Measurements from ENCODE around the gene COQ3.

The COQ3 gene, protein sequence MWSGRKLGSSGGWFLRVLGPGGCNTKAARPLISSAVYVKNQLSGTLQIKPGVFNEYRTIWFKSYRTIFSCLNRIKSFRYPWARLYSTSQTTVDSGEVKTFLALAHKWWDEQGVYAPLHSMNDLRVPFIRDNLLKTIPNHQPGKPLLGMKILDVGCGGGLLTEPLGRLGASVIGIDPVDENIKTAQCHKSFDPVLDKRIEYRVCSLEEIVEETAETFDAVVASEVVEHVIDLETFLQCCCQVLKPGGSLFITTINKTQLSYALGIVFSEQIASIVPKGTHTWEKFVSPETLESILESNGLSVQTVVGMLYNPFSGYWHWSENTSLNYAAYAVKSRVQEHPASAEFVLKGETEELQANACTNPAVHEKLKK

DNA sequence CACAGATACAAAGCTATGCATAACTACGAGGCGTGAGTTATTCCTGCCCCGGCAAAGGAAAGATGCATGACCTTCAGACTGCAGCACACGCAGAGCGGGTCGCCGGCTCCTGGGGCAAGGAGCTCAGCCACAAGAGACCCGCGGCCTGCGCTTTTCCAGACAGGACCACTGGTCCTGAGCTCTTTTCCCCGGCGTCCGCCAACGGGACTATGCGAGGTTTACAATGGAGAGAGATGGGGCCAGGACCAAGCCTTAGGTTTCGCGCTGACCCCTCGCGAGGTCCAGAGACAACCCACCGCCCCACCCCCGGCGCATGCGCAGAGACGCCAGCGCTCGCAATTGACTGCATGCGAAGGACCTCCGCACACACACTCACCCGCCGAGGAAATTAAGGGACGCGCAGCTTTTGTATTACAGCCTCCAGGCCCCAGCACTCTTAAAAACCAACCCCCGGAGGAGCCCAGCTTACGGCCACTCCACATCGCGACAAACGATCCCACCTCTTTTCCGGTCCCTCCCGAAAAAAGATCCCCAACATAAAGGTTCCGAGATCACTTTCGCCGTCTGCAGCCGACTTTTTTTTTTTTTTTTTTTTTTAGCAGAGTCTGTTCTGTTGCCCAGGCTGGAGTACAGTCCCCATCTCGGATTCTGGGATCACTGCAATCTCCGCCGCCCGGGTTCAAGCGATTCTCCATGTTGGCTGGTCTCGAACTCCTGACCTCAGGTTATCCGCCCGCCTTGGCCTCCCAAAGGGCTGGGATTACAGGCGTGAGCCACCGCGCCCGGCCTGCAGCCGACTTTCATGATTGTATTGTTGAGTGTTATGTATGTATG, at the start of gene COQ3:
Gene COQ3 (minus strand): TSS at position 498 of the 834 bp plus-strand sequence. CDS start 16 bp downstream, at position 482.
- no peak for FAIRE-seq

DNA sequence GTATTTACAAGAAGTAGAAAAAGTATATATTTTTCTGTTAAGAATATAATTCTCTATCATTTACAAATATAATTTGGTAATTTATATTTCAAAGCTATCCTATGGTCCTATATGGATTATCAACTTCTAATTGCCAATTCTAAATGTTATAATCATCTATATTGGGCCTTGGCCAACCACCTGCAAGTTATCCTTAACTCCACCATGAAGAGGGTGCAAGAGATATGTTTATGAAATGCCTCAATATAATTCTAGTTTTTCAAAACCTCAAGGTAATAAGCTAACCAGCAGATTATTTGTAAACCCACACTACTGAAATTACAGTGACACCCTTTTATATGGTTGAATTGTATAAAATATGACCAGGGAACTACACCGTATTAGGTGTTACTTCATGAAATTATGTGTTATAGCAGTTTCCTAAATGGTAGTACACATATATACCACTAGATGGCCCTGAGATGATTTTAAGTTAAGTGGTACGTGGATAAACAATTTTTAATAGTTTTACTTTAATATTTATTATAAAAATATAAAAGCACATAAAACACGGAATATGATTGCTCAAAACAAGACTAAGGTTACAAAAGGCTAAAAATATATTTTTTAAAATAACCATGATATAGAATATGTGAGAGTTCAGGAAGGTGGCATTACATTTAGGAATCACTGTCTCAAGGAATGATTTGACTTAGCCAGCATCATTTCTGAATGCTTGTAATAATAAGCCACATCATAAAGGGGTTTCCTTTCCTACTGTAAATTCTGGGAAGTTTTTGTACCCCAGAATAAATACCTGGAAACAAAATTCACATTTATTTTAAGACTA, 40.9 kb upstream of the COQ3 start:
- FAIRE-seq = peak; percentile 99

DNA sequence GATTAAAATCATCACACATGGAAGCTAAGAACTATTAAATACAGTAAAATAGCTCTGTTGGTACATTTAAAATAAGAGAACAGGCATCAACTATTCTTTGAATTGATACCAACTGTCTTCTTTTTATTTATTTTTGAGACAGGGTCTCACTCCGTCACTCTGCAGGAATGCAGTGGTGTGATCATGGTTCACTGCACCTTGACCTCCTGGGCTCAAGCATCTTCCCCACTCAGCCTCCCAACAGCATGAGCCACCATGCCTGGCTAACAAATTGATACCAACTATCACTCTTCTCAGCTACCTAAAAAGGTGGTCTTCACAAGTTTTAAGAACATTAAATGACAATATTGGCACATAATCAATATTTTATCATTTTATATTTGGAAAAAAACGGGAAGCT, 38.9 kb upstream of the COQ3 start:
- no peak for FAIRE-seq

DNA sequence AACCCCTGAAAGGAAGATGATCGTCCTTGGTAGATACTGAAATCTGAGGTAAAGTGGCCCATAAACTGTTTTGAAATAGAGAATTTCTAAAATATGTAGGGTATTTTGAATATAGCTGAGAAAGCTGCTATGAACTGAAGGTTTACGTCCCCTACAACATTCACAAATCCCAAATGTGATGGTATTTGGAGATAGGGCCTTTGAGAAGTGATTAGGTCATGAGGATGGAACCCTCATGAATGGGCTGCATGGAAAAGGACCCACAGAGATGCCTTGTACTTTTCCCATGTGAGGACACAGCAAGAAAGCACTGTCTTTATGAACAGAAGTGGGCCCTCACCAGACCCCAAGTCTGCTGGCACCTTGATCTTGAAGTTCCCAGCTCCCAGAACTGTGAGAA, 37.9 kb upstream of the COQ3 start:
- FAIRE-seq = no peak

DNA sequence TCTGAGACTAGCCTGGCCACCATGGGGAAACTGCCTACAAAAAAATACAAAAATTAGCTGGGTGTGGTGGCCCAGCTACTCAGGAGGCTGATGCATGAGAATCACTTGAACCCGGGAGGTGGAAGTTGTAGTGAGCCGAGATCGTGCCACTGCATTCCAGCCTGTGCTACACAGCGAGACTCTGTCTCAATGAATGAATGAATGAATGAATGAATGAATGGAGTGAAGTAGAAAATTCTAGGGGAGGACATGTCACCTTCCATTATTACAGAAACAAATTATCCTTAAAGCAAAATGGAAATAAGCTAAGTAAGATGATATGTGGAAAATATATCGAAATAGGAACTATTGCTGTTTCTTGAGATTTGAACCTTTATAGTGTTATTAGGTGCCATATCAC, 34.0 kb upstream of the COQ3 start:
- no peak for FAIRE-seq

DNA sequence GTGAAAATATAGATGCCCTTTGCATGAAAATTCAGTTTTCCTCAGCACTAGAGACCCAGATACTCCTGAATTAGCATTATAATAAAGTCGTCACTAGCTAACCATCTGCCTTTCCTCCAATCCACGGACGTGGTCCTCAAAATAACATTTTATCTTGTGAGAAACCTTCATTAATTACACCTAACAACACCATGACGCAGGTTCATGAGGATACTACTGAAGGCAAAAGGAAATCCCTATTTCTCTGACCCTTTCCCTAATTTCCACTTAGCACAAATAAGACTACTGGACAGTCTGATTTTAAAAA, 32.4 kb upstream of the COQ3 start:
- no peak for FAIRE-seq

DNA sequence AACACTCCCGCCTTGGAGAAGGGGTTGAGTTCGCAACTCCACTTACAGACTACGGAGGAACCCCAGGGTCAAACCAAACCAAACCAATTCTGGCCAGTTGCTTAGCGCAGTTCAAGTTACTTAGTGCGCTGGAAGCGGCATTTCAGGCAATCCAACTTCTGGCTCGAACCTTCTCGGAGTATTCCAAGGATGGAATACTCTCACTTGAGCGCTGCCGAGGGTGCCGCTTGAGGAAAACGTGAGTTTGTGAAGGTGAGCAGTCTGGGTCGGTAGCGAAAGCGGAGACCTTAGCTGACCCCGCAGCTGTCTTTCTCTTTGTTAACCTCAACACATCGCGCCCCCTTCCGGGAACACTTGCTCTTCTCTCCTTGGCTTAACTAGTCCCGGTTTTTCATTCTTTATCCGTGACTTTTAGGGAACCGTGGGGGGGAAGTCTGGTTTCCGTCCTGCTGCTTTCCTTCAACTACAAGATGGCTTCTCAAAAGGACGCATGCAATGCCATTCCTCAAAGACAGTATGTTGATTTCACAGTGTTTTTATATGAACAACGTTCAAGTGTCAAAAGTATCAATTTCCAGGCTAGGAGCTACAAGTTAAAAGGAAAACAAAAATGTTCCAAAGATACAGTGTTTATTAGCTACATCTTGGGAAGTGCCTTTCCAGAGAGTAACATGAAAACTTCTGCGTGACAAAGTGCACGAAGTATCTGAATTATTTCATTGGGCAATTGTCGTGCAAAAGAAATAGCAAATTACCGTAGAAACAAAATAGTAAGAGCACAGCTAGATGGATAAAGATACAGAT, 31.9 kb upstream of the COQ3 start:
- peak; percentile 33 for FAIRE-seq

DNA sequence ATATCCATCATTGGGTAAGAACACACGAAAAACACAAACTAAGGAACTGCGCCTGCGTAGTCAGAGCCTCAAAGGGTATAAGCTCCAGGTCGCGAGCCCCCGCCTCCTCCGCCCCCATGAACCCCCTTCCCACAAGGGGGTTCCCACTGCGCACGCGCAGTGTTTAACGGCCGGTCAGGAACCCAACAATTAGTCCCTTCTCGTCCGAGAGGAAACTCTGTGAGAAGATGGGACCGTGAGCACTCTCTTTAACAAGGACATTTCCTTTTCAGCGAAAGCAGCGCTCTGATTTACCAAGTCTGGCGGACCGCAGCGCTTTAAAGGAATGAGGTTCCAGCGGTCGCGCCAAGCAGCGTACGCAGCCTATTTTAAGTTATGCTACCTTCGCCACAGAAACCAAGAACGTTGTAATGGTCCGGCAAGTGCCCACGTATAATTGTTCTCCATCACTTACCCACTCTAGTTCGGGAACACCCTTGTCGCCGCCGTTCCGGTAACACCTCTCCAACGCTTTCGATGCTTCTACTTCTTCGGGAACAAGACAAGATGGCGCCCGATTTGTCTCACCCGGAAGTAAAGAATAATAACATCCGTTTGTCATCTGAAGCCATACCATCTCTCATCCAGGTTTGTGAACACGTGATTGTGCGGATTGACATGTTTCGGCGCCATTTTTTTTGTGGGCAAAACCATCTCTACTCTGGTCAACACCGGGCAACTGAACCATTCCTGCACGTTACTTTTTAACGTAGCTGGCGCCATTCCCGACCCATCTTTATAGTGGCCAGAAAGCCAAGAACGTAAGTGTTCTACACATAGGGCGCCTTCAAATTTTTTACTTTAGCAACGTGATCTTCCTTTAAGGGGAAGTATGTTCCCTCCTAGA, 31.0 kb upstream of the COQ3 start, which contains the start of gene PNISR:
Gene PNISR (minus strand): TSS at position 548 of the 886 bp plus-strand sequence. CDS start 10,649 bp downstream, outside the sequence.
- FAIRE-seq = peak; percentile 98

DNA sequence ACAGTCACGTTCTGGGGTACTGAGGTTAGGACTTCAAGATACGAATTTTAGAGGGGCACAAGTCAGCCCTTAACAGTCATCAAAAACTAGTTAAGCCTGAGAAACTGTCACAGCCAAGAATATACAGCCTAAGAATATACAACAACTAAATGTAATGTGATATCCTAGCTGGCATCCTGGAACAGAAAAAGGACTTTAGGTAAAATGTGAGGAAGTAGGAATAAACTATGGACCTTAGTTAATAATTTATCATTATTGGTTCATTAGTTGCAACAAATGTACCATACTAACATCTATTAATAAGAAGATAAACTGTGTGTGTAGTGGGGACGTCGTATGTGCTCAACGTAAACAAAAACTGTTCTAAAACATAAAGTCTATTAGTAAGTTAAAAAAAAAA, 30.0 kb upstream of the COQ3 start:
- FAIRE-seq = no peak

DNA sequence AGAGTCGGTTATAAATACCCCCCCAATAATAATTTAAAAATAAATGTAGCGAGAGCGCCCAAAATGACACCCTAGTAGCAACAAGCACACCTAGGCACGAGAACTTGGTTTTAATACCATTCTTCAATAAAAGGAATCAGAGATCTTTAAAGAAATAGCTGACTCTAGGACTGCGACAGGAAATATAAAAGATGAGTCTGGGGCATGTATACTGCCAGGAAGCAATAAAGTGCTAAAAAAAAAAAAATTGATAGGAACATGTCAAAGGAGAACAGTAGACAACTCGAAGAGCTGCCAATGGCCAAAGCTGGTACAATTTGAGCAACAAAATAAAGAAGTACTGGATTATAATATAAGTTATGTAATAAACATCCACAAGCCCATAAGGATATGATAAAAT, 28.9 kb upstream of the COQ3 start:
- FAIRE-seq = no peak

DNA sequence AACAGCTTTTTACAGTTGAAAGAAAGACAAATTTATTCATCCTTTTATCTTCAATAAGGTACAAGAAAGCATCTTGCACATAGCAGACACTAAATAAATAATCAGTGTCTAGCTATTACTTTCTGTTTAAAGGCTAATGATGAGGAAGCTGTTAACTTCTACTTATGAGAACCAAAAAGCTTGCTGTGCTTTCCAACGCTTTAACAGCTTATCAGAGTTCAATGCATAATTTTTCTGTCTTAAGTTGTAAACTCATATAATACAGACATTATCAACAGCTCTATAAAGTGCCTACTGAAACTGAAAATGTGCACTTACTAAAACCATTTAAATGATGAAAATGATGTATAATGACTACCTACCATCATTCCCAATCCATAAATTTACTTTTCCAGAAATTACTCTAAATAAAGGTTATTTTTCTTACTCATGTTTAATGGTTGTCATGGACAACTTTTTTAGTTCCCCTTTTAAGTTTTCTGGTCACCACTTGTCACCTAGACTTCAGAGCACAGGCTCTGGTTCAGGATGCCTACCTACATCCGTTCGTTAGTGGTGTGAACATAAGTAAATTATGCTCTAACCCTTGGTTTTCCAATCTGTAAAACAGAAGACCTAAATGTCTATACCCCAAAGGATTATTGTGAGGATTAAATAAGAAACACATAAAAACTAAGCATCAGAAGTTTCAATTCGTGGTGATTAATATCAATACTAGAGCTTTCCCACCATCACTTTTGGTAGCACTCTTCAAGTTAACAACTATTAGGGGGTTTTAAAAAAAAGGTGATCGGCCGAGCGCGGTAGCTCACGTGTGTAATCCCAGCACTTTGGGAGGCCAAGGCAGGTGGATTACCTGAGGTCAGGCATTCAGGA, 23.1 kb upstream of the COQ3 start:
- FAIRE-seq = no peak

DNA sequence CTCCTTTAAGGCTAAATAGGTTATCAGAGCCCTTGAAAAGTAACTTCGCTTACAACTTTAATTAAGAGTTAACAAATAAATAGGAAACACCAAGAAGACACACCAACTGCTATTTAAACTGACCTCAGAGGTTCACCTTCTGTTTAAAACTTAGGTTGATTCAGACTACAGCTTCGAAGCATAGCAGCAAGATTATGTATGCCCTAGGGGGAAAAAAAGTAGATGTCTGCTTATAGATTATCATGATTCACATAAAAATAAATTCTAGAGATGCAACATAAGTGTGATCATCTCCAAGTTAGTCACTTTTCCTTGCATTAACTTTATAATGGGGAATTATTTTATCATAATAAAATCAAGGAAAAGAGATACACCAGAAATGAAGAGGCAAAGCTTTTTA, 22.2 kb upstream of the COQ3 start:
- no peak for FAIRE-seq

DNA sequence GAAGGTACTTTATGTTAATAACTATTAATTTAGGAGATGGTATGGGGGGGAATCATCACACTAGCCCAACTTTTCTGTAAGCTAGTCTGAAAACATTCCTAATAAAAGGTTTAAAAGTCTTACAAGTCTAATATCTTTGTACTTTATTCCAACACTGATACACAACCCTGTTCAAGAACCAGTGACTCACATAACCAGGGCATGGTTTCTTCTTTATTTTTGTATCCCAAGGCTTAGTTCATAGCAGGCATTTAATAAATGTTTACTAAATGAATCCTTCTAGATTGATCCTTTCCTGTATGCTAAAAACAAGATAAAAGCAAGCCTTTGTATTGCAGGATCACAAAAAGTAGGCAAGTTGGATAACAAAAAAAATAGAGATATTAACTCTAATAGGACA, 21.5 kb upstream of the COQ3 start:
- peak; percentile 49 for FAIRE-seq

DNA sequence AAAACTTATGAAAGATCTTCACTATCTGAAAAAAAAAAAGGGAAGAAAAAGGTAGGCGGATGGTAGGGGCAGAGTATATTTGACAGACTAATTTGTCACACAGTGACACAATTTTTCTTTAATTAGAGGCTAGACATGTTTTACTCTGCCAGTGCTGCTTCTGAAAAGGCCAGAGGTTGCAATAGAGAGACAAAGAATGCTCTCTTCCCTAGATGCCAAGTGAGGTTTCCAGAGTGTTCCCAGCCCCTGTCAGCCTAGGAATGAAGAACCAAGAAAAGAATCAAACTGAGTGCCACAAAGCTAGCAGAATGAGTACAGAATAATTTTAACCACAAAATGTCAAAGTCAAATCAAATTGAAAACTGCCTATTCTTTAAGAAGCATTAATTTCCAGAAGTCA, 18.1 kb upstream of the COQ3 start:
- peak; percentile 9 for FAIRE-seq

DNA sequence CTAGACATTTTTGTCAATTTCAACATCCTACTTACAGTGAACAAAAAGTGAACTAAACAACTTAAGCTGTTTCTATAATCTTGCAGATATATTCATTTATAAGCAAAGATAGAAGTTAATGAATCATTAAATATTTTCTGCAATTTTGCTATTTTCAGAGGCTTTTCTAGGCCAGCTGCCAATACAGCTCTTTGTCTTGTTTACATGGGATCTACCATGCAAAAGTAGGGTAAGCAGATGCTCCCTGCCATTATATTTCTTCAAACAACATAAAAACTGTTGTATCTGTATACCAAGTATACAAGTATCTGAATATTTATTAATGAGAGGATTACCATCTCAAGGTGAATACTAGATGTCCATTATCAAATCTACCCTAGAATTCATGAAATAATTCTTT, 15.7 kb upstream of the COQ3 start:
- FAIRE-seq = peak; percentile 81

DNA sequence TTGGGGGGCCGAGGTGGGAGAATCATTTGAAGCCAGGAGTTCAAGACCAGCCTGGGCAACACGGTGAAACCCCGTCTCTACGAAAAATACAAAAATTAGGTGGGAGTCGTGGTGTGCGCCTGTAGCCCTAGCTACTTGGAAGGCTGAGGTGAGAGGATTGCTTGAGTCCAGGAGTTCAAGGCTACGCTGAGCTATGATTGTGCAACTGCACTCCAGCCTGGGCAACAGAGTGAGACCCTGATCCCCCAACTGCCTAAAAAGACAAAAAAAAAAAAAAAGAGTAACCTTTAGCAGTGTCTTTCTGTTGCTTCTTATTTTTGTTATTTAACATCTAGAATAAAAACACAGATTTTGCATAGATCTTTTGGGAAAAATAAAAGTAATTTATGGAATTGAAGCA, 13.1 kb upstream of the COQ3 start:
- no peak for FAIRE-seq

DNA sequence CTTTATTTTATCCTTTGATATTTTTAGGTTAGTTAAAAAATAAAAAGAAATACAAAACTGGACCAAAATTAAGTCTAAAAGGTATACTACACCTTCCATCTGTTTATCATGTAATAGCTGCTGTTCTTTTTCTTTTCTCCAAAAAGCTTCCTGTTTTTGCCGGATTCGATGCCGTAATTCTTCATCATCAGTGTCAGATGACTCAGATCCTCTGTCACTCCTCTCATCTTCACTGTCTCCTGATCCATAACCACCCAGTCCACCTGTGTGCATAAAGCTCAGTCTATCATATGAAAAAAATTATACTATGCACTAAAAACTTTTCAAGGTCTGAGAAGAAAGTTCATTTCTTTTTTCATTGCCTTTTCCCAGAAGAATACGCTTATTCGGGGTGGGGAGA, 8.5 kb upstream of the COQ3 start:
- FAIRE-seq = no peak

DNA sequence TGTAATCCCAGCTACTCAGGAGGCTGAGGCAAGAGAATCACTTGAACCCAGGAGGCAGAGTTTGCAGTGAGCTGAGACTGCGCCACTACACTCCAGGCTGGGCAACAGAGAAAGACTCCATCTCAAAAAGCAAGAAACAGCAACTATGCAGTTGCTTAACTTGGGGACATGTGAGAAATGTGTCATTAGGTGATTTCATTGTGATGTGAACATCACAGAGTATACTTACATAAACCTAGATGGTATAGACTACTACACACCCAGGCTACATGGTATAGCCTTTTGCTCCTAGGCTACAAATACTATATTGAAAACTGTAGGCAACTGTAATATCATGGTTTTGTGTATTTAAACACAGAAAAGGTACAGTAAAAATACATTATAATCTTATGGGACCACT, 3.3 kb upstream of the COQ3 start:
- no peak for FAIRE-seq

DNA sequence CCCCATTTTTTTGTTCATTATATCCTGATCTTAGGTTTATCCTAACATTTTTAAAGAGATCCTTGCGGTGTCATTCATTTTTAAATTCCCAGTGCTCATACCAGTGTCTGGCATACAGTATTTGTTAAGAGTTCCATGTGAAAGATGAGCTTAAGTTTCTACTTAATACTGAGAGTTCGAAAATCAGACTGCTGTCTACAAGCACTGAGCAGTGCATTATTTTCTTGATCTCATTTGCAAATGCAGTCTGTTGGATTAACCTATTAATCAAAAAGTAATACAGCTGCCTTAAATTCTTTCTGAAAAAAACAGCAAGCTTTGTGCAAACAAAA, 663 bp downstream of the COQ3 start:
- FAIRE-seq = no peak

DNA sequence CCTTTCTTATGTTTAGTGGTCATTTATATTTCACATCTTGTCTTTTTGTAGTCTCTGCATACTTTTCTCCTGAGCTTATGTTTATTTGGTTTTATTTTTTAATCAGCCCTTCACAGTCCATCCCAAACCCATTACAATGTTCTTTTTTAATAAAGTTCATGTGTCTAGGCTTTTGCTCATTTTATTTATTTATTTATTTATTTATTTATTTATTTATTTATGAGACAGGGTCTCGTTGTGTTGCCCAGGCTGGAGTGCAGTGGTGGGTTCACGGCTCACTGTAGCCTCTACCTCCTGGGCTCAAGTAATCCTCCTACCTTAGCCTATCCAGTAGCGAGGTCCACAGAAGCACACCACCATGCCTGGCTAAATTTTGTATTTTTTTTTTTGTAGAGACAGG, 3.1 kb downstream of the COQ3 start:
- no peak for FAIRE-seq

DNA sequence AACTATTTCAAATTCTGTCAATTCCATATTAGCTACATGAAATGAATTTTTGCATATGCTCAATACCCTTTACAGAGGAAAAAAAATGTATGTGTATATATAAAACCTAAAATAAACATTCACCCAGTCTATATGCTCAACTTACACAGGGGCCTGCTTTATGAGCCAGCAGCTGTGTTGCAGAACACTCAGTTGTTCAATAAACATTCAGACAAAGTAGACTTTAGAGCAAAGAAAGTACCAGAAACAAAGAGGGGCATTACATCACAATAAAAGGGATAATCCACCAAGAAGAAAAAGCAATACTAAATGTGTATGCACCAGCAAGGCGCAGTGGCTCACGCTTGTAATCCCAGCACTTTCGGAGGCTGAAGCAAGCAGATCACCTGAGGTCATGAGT, 9.5 kb downstream of the COQ3 start:
- no peak for FAIRE-seq
